Large intestine (tissue), 3 donors: ENCODE results near the gene PCDHB8. TPM values are rescaled to one million over a fixed set of nuclear protein-coding genes. Genes with fewer than 3 reads are reported as not detected.
"Not testable (repeated sequence)": the region's sequence is repeated elsewhere in the genome, so short reads cannot be mapped to it uniquely, and the experiment has no call there.

Experiments used
- DNase-seq, 2 donors: peaks; one replicate each; pipeline versions ENCODE4 v3.0.0 to v3.0.0-alpha.2; 2013
- H3K27ac ChIP-seq: one replicate; pipeline ENCODE4 v1.5.1; 2013; ENCODE audit warnings: low read length
- H3K27me3 ChIP-seq: 2 replicates; pipeline ENCODE4 v1.6.1; 2013; ENCODE audit warnings: low read length; ENCODE audit not compliant: control insufficient read depth, insufficient read depth
- H3K36me3 ChIP-seq: 2 replicates; pipeline ENCODE4 v1.6.1; 2013; ENCODE audit warnings: low read length; ENCODE audit not compliant: control insufficient read depth, insufficient read depth
- H3K4me1 ChIP-seq: one replicate; pipeline ENCODE4 v1.6.1; 2013; ENCODE audit warnings: low read length; ENCODE audit not compliant: control insufficient read depth, insufficient read depth
- H3K4me3 ChIP-seq: one replicate; pipeline ENCODE4 v1.5.1; 2013; ENCODE audit warnings: low read length
- H3K9me3 ChIP-seq: one replicate; pipeline ENCODE4 v1.6.1; 2013; ENCODE audit warnings: mild to moderate bottlenecking, low read depth, low read length, moderate library complexity; ENCODE audit not compliant: control insufficient read depth
- WGBS: methylation state at CpG from one replicate; pipeline ENCODE4 v1.1.5; 2013; ENCODE audit warnings: low lambda C conversion rate; ENCODE audit not compliant: insufficient coverage; 5-methylcytosine and 5-hydroxymethylcytosine counted together
- polyA plus RNA-seq: library from polyadenylated mRNA; unstranded; fragments of 120-200 nt; gene quantifications from one replicate; pipeline ENCODE4 v1.2.1, GENCODE V29; 2013

The PCDHB8 gene
- polyA plus RNA-seq, 1 donor: 0.67 TPM

- H3K4me3 ChIP-seq, H3K27ac ChIP-seq, H3K4me1 ChIP-seq, H3K36me3 ChIP-seq, DNase-seq, H3K27me3 ChIP-seq: not testable (repeated sequence)
- peaks cover 16% of the 10 kb centered on the region for H3K9me3 ChIP-seq
- WGBS: no CpG with 5 or more reads among the region's 69 CpGs
Measured at GRCh38 chr5:141184117-141184855, 6.7 kb downstream of the PCDHB8 start.

GRCh38 chr5:141186897-141187512 lies 9.4 kb downstream of the PCDHB8 start, which contains the start of gene PCDHB9:
Gene PCDHB9, plus strand, starts transcription at chr5:141187161. Its CDS starts 158 bp downstream, at chr5:141187319.
- Histone ChIP-seq H3K27ac (no peak within 1 kb of the TSS), H3K27me3 (peaks cover 9% of the 10 kb centered on the region), H3K4me1 (no peaks in the 10 kb centered on the region), H3K4me3 (no peak within 1 kb of the TSS), H3K36me3 (no peaks in the 10 kb centered on the region), H3K9me3 (peaks cover 8% of the 10 kb centered on the region)
- WGBS: 29% methylated on average over 4 of the region's 9 CpGs
- no peak for DNase-seq

GRCh38 chr5:141188682-141189081 lies 11.1 kb downstream of the PCDHB8 start:
- not testable (repeated sequence) for H3K9me3 ChIP-seq, H3K4me1 ChIP-seq, DNase-seq, H3K27ac ChIP-seq, H3K4me3 ChIP-seq, H3K36me3 ChIP-seq, H3K27me3 ChIP-seq
- no CpG with 5 or more reads among the region's 37 CpGs for WGBS

GRCh38 chr5:141189131-141189530 lies 11.5 kb downstream of the PCDHB8 start:
- DNase-seq, H3K9me3 ChIP-seq, H3K27ac ChIP-seq: not testable (repeated sequence)

GRCh38 chr5:141192110-141192725 lies 14.6 kb downstream of the PCDHB8 start, which contains the start of gene PCDHB10:
Gene PCDHB10, plus strand, starts transcription at chr5:141192353. Its CDS starts 200 bp downstream, at chr5:141192553.
- H3K9me3 ChIP-seq: peaks cover 7% of the 10 kb centered on the region
- DNase-seq: no peak
- WGBS: 0% methylated on average over 3 of the region's 10 CpGs

More at GRCh38 chr5:141189131-141189530, 11.5 kb downstream of the PCDHB8 start:
- H3K4me1 ChIP-seq, H3K36me3 ChIP-seq, H3K4me3 ChIP-seq, H3K27me3 ChIP-seq: not testable (repeated sequence)
- no CpG with 5 or more reads among the region's 35 CpGs for WGBS

GRCh38 chr5:141194332-141194731 lies 16.7 kb downstream of the PCDHB8 start:
- H3K36me3 ChIP-seq, H3K9me3 ChIP-seq, H3K27me3 ChIP-seq, H3K4me1 ChIP-seq, H3K4me3 ChIP-seq, DNase-seq, H3K27ac ChIP-seq: not testable (repeated sequence)
- no CpG with 5 or more reads among the region's 37 CpGs for WGBS

More at GRCh38 chr5:141192110-141192725, 14.6 kb downstream of the PCDHB8 start, which contains the start of gene PCDHB10:
- Histone ChIP-seq H3K36me3 (no peaks in the 10 kb centered on the region), H3K4me1 (no peaks in the 10 kb centered on the region), H3K27ac (no peak within 1 kb of the TSS), H3K4me3 (no peak within 1 kb of the TSS), H3K27me3 (peaks cover 2% of the 10 kb centered on the region)

GRCh38 chr5:141196363-141196762 lies 18.8 kb downstream of the PCDHB8 start:
- Histone ChIP-seq H3K9me3 (peaks cover 6% of the 10 kb centered on the region), H3K36me3 (no peaks in the 10 kb centered on the region), H3K27me3 (peaks cover 2% of the 10 kb centered on the region), H3K4me3 (no peak overlapping the region), H3K4me1 (no peaks in the 10 kb centered on the region), H3K27ac (no peak overlapping the region)
- no peak for DNase-seq
- no CpG with 5 or more reads among the region's 3 CpGs for WGBS

GRCh38 chr5:141199359-141200235 lies 22.0 kb downstream of the PCDHB8 start, which contains the start of gene PCDHB11:
Gene PCDHB11, plus strand, starts transcription at chr5:141199627. Its CDS starts 148 bp downstream, at chr5:141199775.
- no peak within 1 kb of the TSS for H3K27ac ChIP-seq
- peaks cover 16% of the 10 kb centered on the region for H3K9me3 ChIP-seq
- H3K36me3 ChIP-seq: no peaks in the 10 kb centered on the region
- WGBS: 37% methylated on average over 3 of the region's 21 CpGs
- no peak for DNase-seq
- no peak within 1 kb of the TSS for H3K4me3 ChIP-seq
- no peaks in the 10 kb centered on the region for H3K4me1 ChIP-seq
- H3K27me3 ChIP-seq: peaks cover 2% of the 10 kb centered on the region

GRCh38 chr5:141201126-141201525 lies 23.5 kb downstream of the PCDHB8 start:
- not testable (repeated sequence) for H3K27ac ChIP-seq, H3K4me1 ChIP-seq, H3K27me3 ChIP-seq, DNase-seq, H3K4me3 ChIP-seq, H3K36me3 ChIP-seq
- H3K9me3 ChIP-seq: peaks cover 15% of the 10 kb centered on the region
- WGBS: no CpG with 5 or more reads among the region's 38 CpGs

GRCh38 chr5:141201646-141202045 lies 24.1 kb downstream of the PCDHB8 start:
- not testable (repeated sequence) for H3K4me1 ChIP-seq, H3K27ac ChIP-seq, H3K4me3 ChIP-seq, DNase-seq, H3K36me3 ChIP-seq, H3K27me3 ChIP-seq
- WGBS: no CpG with 5 or more reads among the region's 35 CpGs
- H3K9me3 ChIP-seq: peaks cover 15% of the 10 kb centered on the region
